ENCODE data around the gene FXYD4. TPM values are rescaled to one million over a fixed set of nuclear protein-coding genes. Genes with fewer than 3 reads are reported as not detected.

Gene FXYD4
- polyA plus RNA-seq, 1 of the 3 experiments (the other 2 are of a cell fraction), result not detected

DNA sequence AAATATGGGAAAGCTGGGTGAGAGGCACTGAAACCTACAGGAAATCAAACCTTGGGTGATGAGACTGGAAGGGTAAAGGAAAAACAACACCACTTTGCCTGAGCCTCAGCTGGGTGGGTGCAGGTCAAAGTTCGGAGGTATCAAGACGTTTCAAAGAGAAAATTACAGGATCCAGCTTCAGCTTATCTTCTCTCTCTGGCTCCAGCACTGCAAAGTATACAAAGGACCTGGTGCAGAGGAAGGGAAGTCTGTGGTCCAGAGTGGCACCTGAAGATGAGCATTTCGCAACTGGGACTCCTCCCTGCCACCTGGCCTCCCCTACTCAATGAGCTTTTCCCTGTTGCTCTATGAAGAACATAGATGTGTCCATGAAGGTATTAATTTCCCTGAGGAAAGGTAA, 6.4 kb upstream of the FXYD4 start:
- Histone ChIP-seq H3K36me3 (replicated peaks in 1 of 2; ENCODE audit: control insufficient read depth in 1 of 2, insufficient read depth in 2 of 2, low read length in 1 of 2) (no peaks in the 10 kb centered on the region), H3K79me2 (ENCODE audit: insufficient read depth) (no peaks in the 10 kb centered on the region), H3F3A (replicated peaks; ENCODE audit: insufficient read depth) (no peaks in the 10 kb centered on the region), H4K20me1 (ENCODE audit: insufficient read depth) (no peaks in the 10 kb centered on the region), H3K27me3 (ENCODE audit: insufficient read depth) (no peaks in the 10 kb centered on the region), H2AFZ (ENCODE audit: low read depth) (no peak overlapping the region), H3K4me2 (no peak overlapping the region), H3K4me1 (ENCODE audit: control insufficient read depth in 1 of 2, insufficient read depth in 2 of 2, low read depth in 1 of 2, low read length in 1 of 2) (peaks cover 0 to 9% of the 10 kb centered on the region in 2 experiments; a peak in 1 of 4 replicates), H3K27ac (ENCODE audit: low read depth in 2 of 2, low read length in 1 of 2) (no peak overlapping the region), H3K9me2 (no peaks in the 10 kb centered on the region), H3K4me3 (ENCODE audit: low read depth in 2 of 2, low read length in 1 of 2) (no peak overlapping the region), H3K9ac (no peak overlapping the region), H3K9me3 (no peaks in the 10 kb centered on the region)
- TF ChIP-seq ELF1 (IDR thresholded peaks at IDR 0.05) (no peak), EP300 (IDR thresholded peaks at IDR 0.05; ENCODE audit: borderline replicate concordance in 1 of 2, low read depth in 1 of 2, low read length in 1 of 2) (no peak), POLR2AphosphoS5 (IDR thresholded peaks at IDR 0.05; ENCODE audit: low read depth, low read length) (no peak), FOXJ3 (CRISPR knock-in tag; IDR thresholded peaks at IDR 0.05) (no peak)
- TF ChIP-seq, protein P1, sequence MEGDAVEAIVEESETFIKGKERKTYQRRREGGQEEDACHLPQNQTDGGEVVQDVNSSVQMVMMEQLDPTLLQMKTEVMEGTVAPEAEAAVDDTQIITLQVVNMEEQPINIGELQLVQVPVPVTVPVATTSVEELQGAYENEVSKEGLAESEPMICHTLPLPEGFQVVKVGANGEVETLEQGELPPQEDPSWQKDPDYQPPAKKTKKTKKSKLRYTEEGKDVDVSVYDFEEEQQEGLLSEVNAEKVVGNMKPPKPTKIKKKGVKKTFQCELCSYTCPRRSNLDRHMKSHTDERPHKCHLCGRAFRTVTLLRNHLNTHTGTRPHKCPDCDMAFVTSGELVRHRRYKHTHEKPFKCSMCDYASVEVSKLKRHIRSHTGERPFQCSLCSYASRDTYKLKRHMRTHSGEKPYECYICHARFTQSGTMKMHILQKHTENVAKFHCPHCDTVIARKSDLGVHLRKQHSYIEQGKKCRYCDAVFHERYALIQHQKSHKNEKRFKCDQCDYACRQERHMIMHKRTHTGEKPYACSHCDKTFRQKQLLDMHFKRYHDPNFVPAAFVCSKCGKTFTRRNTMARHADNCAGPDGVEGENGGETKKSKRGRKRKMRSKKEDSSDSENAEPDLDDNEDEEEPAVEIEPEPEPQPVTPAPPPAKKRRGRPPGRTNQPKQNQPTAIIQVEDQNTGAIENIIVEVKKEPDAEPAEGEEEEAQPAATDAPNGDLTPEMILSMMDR (IDR thresholded peaks at IDR 0.05), result no peak
- TF ChIP-seq, protein P2, sequence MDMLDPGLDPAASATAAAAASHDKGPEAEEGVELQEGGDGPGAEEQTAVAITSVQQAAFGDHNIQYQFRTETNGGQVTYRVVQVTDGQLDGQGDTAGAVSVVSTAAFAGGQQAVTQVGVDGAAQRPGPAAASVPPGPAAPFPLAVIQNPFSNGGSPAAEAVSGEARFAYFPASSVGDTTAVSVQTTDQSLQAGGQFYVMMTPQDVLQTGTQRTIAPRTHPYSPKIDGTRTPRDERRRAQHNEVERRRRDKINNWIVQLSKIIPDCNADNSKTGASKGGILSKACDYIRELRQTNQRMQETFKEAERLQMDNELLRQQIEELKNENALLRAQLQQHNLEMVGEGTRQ (IDR thresholded peaks at IDR 0.05; ENCODE audit: borderline replicate concordance, low read depth, low read length), result no peak
- TF ChIP-seq, protein P3, sequence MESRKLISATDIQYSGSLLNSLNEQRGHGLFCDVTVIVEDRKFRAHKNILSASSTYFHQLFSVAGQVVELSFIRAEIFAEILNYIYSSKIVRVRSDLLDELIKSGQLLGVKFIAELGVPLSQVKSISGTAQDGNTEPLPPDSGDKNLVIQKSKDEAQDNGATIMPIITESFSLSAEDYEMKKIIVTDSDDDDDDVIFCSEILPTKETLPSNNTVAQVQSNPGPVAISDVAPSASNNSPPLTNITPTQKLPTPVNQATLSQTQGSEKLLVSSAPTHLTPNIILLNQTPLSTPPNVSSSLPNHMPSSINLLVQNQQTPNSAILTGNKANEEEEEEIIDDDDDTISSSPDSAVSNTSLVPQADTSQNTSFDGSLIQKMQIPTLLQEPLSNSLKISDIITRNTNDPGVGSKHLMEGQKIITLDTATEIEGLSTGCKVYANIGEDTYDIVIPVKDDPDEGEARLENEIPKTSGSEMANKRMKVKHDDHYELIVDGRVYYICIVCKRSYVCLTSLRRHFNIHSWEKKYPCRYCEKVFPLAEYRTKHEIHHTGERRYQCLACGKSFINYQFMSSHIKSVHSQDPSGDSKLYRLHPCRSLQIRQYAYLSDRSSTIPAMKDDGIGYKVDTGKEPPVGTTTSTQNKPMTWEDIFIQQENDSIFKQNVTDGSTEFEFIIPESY (IDR thresholded peaks at IDR 0.05; ENCODE audit: borderline replicate concordance, low read depth), result no peak
- ChIA-PET CTCF (no interaction called here), POLR2A (no interaction called here)
- DNase-seq, result no peak
- WGBS (ENCODE audit: low lambda C conversion rate), result 38% methylated on average over 3 of the region's 3 CpGs

DNA sequence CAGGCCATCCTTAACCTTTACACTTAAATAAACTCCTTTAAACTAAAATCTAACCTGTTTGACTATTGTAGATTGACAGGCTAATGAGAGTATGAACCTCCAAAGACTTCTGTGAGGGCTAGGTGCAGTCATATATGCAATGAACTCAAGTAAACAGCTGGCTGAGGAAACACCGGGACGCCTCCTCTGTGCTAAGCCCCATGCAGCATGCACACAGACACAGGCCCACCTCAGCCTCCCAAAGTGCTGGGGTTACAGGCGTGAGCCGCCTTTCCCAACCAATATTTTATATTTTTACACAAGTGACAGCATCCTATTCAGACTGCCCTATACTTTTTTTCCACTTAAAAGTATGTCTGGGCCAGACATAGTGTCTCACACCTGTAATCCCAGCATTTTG, 1.5 kb upstream of the FXYD4 start:
- DNase-seq, result no peak
- CTCF ChIA-PET, result no interaction called here

More for the DNA sequence above, 1.5 kb upstream of the FXYD4 start:
- H3K27ac ChIP-seq (ENCODE audit: low read depth in 2 of 2, low read length in 1 of 2), result no peak overlapping the region
- 86% methylated on average over 4 of the region's 4 CpGs for WGBS (ENCODE audit: low lambda C conversion rate)
- H3F3A ChIP-seq (replicated peaks; ENCODE audit: insufficient read depth), result no peaks in the 10 kb centered on the region
- no peaks in the 10 kb centered on the region for H4K20me1 ChIP-seq (ENCODE audit: insufficient read depth)
- H3K4me2 ChIP-seq, result no peak overlapping the region
- H3K4me3 ChIP-seq (ENCODE audit: low read depth in 2 of 2, low read length in 1 of 2), result no peak overlapping the region
- no peaks in the 10 kb centered on the region for H3K36me3 ChIP-seq (replicated peaks in 1 of 2; ENCODE audit: control insufficient read depth in 1 of 2, insufficient read depth in 2 of 2, low read length in 1 of 2)
- H3K9me3 ChIP-seq, result no peaks in the 10 kb centered on the region
- TF ChIP-seq YY1 (IDR thresholded peaks at IDR 0.05; ENCODE audit: low read depth), result no peak
- no peak for TF ChIP-seq EP300 (IDR thresholded peaks at IDR 0.05; ENCODE audit: borderline replicate concordance in 1 of 2, low read depth in 1 of 2, low read length in 1 of 2)
- no peak for TF ChIP-seq SIN3A (IDR thresholded peaks at IDR 0.05; ENCODE audit: borderline replicate concordance, low read depth, low read length)
- TF ChIP-seq, protein P4, sequence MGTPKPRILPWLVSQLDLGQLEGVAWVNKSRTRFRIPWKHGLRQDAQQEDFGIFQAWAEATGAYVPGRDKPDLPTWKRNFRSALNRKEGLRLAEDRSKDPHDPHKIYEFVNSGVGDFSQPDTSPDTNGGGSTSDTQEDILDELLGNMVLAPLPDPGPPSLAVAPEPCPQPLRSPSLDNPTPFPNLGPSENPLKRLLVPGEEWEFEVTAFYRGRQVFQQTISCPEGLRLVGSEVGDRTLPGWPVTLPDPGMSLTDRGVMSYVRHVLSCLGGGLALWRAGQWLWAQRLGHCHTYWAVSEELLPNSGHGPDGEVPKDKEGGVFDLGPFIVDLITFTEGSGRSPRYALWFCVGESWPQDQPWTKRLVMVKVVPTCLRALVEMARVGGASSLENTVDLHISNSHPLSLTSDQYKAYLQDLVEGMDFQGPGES (IDR thresholded peaks at IDR 0.05; ENCODE audit: low read depth, low read length), result no peak
- no peaks in the 10 kb centered on the region for H3K9me2 ChIP-seq
- H3K4me1 ChIP-seq (ENCODE audit: control insufficient read depth in 1 of 2, insufficient read depth in 2 of 2, low read depth in 1 of 2, low read length in 1 of 2), result no peaks in the 10 kb centered on the region
- H3K79me2 ChIP-seq (ENCODE audit: insufficient read depth), result no peaks in the 10 kb centered on the region
- POLR2A ChIA-PET, result interaction anchor here (0.5 kb wide), 1 partner anchor 42 kb away, joined by 5 read pairs; no protein-coding TSS in a partner anchor
- H2AFZ ChIP-seq (ENCODE audit: low read depth), result no peak overlapping the region
- H3K9ac ChIP-seq, result no peak overlapping the region
- no peaks in the 10 kb centered on the region for H3K27me3 ChIP-seq (ENCODE audit: insufficient read depth)
